HG03571 (cell line): ENCODE data around the gene DHRS11.

Experiments used
- ATAC-seq: cut with Tn5 transposase; IDR thresholded peaks from one replicate; pipeline ENCODE4 v1.9.1; 2021; ENCODE audit not compliant: unreplicated experiment

Gene DHRS11, protein sequence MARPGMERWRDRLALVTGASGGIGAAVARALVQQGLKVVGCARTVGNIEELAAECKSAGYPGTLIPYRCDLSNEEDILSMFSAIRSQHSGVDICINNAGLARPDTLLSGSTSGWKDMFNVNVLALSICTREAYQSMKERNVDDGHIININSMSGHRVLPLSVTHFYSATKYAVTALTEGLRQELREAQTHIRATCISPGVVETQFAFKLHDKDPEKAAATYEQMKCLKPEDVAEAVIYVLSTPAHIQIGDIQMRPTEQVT

DNA sequence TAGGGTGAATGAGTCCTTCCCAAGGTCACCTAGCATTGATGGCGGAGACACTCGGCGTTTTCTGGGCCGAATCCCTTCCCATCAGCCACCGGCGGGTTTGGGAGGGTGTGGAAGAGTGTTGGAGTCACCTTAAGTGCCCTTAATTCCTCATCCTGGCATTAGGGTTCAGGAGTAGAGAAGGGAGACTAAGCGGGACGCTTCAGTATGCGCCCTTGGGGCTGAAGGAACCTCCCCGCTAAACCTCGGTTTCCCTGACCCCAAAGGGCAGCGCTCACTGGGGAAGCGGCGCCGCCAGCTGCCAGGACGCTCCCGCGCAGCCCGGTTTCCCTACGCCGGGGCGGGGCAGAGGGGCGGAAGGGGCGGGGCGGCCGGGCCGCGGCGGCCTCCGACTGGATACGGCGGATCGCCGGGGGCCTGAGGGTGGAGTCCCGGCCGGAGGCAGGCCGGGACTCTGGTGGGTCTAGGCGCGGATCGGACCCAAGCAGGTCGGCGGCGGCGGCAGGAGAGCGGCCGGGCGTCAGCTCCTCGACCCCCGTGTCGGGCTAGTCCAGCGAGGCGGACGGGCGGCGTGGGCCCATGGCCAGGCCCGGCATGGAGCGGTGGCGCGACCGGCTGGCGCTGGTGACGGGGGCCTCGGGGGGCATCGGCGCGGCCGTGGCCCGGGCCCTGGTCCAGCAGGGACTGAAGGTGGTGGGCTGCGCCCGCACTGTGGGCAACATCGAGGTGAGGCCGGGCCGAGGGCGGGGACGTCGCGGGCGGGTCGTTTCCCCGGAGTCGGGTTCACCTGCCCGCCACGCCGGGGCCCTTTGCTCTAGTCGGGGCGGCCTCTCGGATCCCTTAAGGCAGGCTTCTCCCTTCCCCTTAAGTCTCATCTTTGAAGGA is at the start of gene DHRS11:
Gene DHRS11 (plus strand): TSS at position 446 of the 882 bp plus-strand sequence. CDS start 131 bp downstream, at position 577.
- peak; percentile 80 for ATAC-seq

DNA sequence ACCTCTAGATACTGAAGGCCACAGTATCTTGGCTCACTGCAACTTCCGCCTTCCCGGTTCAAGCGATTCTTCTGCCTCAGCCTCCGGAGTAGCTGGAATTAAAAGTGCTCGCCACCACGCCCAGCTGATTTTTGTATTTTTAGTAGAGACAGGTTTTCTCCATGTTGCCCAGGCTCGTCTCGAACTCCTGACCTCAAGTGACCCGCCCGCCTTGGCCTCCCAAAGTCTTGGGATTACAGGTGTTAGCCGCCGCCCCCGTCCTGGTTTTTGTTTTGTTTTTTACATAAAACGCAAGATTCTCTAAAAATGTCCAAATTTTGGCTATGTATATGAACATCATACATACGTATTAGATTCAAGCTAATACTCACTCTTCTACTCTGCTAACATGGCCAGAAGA is 48.9 kb upstream of the DHRS11 start:
- ATAC-seq = no peak

DNA sequence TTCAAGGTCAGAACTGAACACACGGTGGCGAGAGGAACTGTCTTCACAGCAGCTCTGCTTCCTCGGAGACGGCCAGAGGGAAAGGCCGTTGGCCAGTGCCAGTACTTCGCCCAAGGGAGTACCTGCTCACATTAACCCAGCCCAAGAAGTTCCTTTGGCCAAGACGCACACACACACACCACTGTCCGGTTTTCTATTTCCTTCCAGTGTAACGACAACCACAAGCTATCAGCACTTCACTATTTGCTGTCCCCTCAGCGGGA is 47.7 kb upstream of the DHRS11 start:
- ATAC-seq = no peak

DNA sequence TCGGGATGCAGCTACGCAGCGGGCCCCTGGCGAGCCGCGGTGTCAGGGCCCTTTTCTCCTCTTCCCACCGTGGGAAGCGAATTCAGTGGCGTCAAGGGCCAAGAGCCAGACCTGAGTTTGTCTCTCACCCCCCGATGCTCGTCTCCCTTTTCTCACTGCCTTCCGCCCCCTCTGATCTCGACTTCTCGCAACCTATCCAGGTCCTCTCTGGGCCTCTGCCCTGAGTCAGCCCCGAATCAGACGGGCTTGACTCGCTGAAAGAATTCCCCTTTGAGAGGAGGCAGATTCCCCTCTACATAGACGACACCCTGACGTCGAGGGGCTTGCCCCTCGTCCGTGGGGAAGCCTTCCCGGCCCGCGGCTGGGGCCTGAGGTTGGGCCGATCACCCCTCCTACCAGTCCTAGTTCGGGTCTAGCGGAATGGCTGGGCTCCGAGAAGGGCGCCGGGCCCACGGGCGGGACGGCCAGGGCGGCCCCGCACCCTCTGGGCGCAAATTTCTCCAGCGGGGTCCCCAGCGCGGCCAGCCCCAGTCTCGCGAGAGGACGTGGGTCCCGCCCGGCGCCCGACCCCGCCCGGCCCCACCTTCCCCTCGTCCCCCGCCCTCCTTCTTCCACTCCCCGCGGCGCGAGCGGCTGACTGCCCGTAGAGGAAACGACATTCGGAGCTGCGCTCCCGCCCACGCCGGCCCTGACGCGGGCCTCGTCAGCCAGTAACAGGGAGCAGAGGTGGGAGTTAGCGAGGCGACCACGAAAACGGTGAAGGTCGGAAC is 47.2 kb upstream of the DHRS11 start, which contains the start of gene GGNBP2:
Gene GGNBP2 (plus strand): TSS at position 613 of the 770 bp plus-strand sequence. CDS start 806 bp downstream, outside the sequence.
- ATAC-seq = peak; percentile 52

DNA sequence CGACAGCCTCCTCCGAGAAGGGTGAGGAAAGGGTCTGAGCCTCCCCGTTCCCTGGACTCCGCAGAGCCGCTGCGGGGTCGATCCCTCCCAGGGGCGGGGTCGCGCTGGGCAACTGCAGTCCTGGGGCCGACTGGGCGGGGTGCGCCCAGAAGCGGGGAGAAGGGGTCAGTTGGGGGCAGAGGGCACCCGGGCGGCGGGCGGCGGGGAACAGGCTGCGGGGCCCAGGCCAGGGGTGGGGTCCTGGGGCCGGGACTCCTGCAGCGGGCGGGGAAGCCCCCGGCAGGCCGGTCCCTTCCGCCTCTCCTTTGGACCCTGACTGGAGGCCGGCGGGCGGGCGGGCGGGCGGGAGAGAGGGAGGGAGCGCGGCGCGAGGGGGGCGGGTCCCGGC is 46.6 kb upstream of the DHRS11 start:
- ATAC-seq = peak; percentile 45

DNA sequence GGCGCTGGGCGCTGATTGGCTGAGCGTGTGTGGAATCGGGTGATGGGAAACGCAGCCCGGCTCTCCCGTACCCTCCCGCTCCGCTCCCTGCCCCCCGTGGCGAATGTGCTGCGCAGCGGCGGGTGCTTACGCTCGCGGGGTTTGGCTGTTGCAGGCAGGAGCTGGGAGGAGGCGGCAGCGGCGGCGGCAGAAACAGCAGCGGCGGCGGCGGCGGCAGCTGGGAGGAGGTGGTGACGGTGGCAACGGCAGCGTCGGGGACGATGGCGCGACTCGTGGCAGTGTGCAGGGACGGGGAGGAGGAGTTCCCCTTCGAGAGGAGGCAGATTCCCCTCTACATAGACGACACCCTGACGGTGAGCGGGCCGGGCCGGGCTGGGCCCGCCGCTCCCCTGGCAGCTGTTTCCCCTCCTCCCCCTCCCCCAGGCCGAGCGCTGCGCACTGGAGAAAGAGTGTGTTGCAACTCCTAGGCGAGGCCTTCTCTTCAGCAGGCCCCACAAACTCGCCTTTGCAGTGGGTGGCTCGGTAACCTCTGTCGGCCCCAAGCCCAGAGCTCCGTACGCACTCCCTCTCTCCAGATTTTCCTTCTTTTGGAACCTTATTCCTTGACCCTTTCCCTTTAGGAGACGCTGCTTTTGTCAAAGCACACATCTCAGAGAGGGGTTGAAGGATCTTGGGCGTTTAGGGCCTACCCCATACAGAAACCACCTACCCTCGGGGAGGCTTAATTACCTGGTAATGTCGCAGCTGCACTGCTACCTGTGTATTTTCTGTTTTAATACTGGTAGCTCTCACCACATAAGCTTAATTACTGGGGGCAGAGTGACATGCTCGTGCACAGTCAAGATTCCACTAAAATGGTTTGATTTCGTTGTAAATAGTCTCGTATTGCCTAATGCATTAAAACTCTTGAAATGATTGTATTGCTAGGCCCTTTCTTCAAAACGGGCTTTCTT is 45.9 kb upstream of the DHRS11 start:
- peak; percentile 48 for ATAC-seq

DNA sequence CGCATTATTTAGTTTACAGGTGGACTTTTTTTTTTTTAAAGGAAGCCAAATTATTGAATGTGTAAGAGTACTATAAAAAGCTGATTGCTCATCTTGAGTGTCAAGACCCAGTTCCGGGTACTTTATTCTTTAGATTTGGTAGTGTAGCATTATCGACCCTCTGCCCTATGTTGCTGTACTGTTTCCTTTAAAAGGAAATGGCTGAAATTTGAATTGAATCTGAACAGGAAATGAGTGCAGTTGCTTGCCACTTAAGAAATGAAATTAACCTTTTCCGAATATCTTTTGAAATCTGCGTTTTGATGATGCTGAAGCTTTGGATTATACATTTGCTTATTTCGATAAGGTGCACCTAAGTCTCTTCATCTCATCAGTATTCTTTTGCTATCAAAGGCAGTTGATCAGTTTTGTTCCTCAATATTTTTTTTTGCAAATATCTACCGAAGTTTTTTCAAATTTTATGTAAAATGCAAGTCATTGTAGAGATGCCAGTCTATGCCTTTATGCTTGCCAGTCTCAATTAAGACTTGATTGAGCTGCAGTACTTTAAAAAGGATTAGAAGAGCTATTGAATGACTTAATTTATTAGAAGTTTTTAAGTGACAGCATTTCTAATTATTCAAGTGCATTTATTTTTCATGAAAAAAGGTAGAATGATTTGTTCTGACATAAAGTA is 45.1 kb upstream of the DHRS11 start:
- ATAC-seq = no peak

DNA sequence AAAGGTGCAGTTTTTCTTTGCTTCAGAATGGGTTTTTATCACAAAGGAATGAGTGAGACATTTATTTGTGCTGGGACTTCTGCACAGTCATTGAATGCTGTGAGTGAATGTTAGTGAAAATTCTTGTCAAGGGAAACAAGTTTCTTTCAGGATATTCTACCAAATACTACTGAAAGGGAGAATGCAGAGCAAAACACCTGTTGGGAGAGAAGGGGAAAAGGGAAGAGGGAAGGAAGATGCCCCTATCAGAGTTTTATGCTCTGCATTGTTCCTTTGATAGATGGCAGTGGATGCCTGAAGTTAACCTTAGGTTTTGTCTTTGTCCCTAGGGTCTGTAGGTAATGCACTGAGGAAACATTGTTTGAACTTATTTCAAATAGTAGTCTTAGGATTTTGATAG is 43.9 kb upstream of the DHRS11 start:
- no peak for ATAC-seq

DNA sequence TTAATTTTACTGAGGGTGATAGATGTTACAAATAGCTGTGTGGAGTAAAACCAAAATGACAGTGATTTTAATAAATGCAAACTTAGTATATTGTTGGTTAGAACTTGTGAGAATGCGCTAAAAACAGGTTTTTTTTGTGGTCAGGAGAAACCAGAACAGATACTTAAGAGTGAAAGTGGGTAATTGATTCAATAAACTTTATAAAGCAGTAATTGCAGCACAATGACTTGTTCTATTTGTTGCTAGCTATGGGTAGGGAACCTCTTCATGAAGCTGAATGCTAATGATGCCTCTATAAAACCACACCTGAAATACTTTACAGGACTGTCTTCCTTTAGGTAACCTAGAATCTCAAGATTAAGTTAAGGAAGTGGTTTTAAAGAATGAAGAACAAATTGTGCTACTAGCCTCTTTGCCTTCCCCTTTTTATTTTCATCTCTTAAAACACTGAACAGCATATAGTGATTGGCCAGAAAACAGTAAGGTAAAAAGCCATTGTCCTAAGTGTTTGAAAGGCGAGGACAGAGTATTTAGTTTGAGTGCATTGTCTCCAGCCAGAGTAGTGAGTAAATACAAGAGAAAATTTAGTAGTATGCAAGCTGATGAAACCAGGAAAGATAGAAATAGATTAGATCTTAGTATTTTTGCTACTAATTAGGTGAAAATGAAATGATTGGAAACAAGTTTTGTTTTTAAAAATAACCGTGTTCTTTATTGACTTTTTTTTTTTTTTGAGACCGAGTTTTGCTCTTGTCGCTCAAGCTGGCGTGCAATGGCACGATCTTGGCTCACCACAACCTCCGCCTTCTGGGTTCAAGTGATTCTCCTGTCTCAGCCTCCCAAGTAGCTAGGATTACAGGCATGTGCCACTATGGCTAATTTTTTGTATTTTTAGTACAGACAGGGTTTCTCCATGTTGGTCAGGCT is 40.9 kb upstream of the DHRS11 start:
- no peak for ATAC-seq

DNA sequence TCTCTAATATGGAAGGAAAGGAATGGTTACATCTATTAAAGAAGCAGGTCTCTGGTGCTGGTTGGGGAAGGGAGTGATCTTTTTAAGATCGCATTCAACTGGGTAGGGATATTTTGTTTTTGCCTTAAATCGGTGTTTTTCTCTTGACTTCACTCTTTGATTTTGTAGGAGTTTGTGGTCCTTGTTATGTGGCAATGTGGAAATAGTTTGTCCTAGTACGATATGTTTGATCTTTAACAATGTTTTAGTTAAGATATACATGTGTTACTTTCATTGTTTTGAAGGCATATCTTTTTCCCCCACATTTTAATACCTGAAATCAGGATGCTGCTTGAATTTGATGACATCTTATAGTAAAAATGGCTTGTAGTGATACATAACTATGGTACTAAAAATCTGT is 38.2 kb upstream of the DHRS11 start:
- no peak for ATAC-seq

DNA sequence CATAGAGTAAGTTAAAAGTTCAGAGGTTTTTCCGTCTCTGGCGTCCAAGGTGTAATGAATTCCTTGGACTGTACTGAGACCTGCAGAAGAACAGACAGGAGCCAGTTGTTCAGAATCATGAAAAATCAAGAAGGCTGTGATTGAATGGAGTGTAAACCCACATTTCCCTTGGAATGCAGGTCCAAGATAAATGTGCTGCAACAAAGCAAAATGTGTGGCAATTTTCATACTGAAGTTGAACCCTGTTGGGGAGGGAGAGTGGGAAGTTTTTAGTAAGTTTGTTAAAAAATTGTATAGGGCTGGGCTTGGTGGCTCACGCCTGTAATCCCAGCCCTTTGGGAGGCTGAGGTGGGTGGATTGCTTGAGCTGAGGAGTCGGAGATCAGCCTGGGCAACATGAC is 25.6 kb upstream of the DHRS11 start:
- ATAC-seq = no peak

DNA sequence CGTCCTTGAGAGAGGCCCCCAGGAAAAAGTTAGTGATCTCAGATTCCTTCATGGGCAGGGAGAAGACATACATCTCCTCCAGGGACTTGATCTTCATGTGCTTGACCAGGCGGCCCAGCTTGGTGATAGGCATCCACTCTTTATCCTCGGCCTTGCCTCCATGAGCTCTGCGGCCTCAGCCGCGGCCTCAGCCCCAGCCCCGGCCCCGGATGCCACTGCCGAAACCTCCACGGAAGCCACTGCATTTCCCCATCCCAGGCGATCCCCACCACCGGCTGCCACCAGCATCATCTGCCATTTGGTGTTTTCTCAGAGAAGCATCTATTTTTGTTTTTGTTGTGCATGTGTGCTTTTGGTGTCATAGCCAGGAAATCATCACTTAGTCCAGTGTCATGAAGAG is 16.7 kb upstream of the DHRS11 start:
- no peak for ATAC-seq

DNA sequence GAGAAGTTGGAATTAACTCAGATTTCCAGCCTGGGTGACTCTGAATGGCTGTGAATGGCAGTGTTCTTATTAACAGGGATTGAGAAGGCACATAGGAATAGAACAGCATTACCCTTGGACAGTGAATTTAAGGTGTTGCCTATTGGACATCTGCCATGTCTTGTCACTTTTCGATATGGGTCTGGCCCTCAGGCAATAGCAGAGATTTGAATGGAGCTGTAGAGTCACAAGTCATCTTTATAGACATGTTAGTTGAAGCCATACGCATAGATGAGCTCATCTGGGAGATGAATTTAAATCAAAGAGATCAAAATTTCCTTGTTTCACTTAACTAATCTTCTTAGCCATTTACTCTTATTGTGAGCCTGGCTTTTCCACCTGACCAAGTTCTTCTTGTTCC is 14.9 kb upstream of the DHRS11 start:
- no peak for ATAC-seq

DNA sequence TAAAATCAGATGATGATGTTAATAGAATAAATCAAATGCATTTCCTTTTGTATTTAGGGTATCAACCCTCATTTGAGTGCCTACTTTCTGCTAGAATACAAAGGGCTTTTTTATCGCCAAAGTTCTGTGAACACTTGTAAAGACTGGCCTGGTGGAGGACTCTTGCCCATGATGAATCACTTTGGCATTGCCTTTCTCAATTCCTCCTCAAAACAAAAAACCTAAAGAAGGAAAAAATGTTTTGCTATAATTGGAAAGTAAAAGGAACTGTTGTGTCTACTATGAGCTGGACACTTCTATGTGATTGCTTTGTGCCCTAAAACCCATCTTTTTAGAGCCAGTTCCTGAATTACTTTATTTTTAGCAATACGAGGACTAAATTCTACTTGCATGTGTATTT is 13.0 kb upstream of the DHRS11 start:
- ATAC-seq = no peak

DNA sequence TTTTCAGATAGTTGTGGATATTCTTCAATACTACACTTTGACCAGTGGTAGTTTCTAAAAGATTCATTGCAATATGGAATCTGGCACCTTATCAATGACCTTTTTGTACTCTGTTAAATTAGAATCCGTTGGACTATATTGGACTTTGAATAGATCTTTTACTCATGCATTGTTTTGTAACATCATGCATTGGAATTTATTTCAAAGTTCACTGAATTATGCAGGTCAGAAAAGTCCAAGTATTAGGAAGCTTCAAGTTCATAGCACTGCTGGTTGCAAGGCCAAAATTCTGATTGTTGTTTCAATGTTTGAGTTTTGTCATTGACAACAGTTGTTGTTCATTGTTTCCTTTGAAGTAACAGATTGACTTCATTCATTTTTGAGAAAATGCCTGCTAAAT is 7.9 kb upstream of the DHRS11 start:
- ATAC-seq = no peak

DNA sequence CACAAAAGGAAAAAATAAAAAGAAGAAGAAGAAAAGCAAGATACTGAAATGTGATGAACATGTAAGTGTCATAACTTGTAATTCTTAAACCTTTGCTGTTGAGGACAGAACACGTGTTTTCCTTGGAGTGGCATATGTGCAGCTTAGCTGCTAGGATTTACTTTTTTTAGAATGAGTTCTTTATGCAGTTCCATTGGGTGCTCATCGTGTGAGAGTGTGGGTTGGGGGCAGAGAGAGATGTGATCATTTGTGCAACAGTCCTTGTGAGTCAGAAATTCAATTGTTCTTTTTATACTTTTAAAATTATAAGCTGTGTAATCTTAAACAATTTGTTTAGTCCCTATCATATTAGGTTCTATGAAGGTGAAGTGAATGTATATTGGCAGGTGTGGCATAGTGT is 5.5 kb upstream of the DHRS11 start:
- no peak for ATAC-seq

DNA sequence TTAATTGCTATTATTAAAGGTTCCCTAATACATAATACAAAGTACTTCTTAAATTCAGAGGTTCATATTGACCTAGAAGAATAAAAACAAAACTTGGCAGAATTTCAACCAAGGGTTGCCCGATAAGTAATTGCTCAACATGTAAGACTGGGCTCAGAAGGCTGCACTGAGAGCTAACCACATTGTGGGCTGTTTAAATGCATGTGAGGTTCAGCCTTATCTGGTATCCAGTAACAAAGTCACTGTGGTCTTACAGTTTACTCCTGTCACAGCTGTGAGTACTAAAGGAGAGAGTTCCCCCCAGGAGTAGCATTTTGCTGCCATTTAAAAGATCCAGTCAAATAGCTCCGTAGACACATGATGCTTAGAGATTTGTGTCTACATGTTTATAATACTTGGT is 1.6 kb upstream of the DHRS11 start:
- no peak for ATAC-seq

DNA sequence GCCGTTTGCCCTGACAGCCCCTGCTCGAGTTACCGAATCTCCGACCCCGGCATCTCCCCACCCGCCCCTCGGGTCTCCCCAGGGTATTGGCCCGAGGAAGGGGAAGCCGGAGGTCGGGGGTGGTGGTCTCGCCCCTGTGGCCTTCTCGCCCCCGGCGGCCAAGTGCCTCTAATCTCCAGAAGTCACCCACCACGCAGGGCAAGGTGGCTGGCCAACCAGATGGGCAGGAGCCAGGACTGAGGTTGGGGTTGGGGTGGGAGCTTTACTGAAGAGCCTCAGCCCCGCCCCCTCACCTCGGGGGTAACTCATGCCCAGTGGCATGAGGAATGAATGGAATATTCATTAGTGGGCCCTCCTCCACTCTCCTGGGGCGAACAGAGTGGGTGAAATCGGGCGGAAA is 637 bp downstream of the DHRS11 start:
- ATAC-seq = no peak

DNA sequence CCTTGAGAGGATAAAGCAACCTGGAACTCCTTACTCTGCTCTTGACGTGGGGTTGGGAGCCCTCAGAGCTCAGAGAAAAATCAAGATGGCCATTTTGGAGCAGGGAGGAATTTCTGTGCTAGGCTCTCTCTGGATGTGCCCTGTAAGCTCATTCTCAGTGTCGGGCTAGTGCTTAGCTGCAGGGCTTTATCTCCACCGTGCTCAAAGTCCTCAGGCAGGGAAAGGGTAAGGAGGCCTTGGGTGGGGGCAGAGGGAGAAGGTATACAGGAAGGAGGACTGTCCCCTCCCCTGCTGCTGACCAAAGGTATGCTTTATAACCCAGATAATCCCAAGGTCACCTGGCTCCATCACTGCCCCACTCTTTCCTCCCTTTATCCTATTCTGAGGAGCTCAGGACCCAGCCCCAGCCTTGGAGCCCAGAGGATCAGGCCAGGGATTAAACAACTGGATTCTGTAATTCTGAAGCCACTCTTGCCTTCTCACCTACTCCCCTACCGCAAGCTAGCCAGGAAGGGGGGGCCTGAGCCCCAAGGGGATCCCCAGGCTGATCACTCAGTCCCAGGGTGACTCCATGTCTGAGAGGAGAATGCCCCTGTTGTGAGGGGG is 1.1 kb downstream of the DHRS11 start:
- ATAC-seq = no peak
